Peyer's patch (tissue), 4 donors: ENCODE results near the gene SNX18.

Experiments used
- POLR2A ChIP-seq, 2 donors: fragments of 450-650 bp; IDR thresholded peaks; one replicate each; pipeline ENCODE4 v1.5.1; 2017; ENCODE audit warnings: antibody characterized with exemption in 2 of 2, mild to moderate bottlenecking in 2 of 2, moderate library complexity in 2 of 2
- TF ChIP-seq, protein P1 (sequence below), 6 experiments: fragments of 450-650 bp in 4 of 6; fragments of 200-600 bp in 2 of 6; sonication (generic) in 1 of 6; IDR thresholded peaks; one replicate each; pipeline ENCODE4 v1.5.1; 2017 to 2019; ENCODE audit warnings: antibody characterized with exemption in 6 of 6, mild to moderate bottlenecking in 3 of 6, moderate library complexity in 1 of 6

DNA sequence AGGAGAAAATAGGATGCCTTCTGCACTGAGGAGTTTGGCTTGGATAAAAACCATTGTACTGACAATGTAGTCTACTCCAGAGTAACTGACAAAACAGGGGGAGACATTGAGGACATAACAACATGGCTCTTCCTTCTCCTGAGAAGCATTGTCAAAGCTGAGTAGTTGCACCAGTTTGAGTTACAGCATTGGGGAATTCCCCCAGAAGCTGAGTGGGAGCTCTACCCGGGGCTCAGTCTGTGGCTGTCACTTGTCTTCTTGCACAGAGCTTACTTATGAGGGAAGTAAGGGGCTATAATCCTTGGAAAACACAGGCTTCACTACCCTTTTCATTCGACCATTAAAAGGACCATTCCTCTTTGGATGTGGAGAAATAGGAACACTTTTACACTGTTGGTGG, 40.9 kb upstream of the SNX18 start:
- no peak for TF ChIP-seq POLR2A (IDR thresholded peaks at IDR 0.05)
- TF ChIP-seq, protein P1, sequence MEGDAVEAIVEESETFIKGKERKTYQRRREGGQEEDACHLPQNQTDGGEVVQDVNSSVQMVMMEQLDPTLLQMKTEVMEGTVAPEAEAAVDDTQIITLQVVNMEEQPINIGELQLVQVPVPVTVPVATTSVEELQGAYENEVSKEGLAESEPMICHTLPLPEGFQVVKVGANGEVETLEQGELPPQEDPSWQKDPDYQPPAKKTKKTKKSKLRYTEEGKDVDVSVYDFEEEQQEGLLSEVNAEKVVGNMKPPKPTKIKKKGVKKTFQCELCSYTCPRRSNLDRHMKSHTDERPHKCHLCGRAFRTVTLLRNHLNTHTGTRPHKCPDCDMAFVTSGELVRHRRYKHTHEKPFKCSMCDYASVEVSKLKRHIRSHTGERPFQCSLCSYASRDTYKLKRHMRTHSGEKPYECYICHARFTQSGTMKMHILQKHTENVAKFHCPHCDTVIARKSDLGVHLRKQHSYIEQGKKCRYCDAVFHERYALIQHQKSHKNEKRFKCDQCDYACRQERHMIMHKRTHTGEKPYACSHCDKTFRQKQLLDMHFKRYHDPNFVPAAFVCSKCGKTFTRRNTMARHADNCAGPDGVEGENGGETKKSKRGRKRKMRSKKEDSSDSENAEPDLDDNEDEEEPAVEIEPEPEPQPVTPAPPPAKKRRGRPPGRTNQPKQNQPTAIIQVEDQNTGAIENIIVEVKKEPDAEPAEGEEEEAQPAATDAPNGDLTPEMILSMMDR (IDR thresholded peaks at IDR 0.05): no peak
